ENCODE measurements around the gene SEPTIN8.

DNA sequence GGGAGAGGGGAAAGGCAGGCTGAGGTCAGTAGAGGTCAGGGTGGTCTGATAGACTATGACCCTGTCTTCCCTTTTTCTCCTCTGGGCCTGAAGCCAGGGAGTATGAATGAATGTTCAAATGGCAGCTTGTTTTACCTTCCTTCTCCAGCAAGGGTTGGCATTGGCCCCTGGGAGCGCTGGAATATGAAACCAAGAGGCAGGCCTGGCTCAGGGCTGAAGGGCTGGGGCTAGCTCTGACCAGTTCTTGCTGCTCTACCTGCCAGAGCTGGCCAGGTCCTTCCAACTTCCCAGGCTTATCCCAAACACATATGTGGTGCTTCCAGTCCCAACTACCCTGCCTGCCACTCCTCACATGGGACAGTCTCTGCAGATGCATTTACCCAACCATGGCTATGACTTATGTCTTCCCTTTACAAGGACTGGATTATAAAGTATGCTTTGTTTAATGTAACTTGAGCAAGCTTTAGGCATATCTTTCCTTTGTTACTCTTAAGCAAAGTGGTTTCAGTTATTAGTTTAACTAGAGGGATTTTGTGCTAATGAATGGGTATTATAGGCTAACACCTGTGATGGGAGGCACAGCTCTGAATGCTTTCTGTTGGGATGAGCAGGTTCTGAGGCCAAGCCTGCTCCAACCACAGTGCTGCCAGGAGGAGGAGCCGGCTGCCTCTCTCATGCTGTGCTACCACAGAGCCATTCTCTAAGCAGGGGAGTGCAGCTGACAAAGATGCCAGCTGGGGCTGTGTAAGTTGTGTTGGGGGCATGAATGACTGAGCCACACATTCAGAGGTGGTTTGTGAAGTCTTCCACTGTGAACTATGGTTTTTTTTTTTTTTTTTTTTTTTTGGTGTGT, 23.7 kb downstream of the SEPTIN8 start:
- TF ChIP-seq, protein P1, sequence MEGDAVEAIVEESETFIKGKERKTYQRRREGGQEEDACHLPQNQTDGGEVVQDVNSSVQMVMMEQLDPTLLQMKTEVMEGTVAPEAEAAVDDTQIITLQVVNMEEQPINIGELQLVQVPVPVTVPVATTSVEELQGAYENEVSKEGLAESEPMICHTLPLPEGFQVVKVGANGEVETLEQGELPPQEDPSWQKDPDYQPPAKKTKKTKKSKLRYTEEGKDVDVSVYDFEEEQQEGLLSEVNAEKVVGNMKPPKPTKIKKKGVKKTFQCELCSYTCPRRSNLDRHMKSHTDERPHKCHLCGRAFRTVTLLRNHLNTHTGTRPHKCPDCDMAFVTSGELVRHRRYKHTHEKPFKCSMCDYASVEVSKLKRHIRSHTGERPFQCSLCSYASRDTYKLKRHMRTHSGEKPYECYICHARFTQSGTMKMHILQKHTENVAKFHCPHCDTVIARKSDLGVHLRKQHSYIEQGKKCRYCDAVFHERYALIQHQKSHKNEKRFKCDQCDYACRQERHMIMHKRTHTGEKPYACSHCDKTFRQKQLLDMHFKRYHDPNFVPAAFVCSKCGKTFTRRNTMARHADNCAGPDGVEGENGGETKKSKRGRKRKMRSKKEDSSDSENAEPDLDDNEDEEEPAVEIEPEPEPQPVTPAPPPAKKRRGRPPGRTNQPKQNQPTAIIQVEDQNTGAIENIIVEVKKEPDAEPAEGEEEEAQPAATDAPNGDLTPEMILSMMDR (IDR thresholded peaks at IDR 0.05; ENCODE audit: borderline replicate concordance, extremely low read depth, low read length, poor library complexity, severe bottlenecking): peak; percentile 41
- TF ChIP-seq EZH2 (IDR thresholded peaks at IDR 0.05; ENCODE audit: borderline replicate concordance, low read depth, low read length, severe bottlenecking): no peak
